ENCODE results near the gene DHDDS.

The DHDDS gene

GRCh38 chr1:26418865-26419349 lies 13.2 kb upstream of the DHDDS start:
- no peak for DNase-seq

GRCh38 chr1:26419494-26419893 lies 12.6 kb upstream of the DHDDS start:
- DNase-seq, result no peak

GRCh38 chr1:26429721-26430120 lies 2.4 kb upstream of the DHDDS start:
- no peak for DNase-seq

- no peak for DNase-seq
Measured at GRCh38 chr1:26432793-26433192, 672 bp downstream of the DHDDS start.

GRCh38 chr1:26434161-26434752 lies 2.1 kb downstream of the DHDDS start:
- DNase-seq, result no peak

- no peak for DNase-seq
Measured at GRCh38 chr1:26438041-26438440, 5.9 kb downstream of the DHDDS start.

GRCh38 chr1:26440259-26440658 lies 8.1 kb downstream of the DHDDS start:
- no peak for DNase-seq

- no peak for DNase-seq
Measured at GRCh38 chr1:26449868-26450267, 17.7 kb downstream of the DHDDS start.

- no peak for DNase-seq
Measured at GRCh38 chr1:26450908-26451307, 18.8 kb downstream of the DHDDS start.

- no peak for DNase-seq
Measured at GRCh38 chr1:26452459-26453183, 20.5 kb downstream of the DHDDS start.

- DNase-seq, result no peak
Measured at GRCh38 chr1:26459148-26459547, 27.0 kb downstream of the DHDDS start.

- DNase-seq, result no peak
Measured at GRCh38 chr1:26459573-26460031, 27.5 kb downstream of the DHDDS start.

GRCh38 chr1:26468911-26469310 lies 36.8 kb downstream of the DHDDS start:
- DNase-seq, result no peak

- DNase-seq, result no peak
Measured at GRCh38 chr1:26469558-26469957, 37.4 kb downstream of the DHDDS start.

- DNase-seq, result no peak
Measured at GRCh38 chr1:26470878-26471497, 38.9 kb downstream of the DHDDS start.

GRCh38 chr1:26471498-26472319 lies 39.6 kb downstream of the DHDDS start:
- DNase-seq, result peak; percentile 12 to 35

- peak; percentile 88 for DNase-seq
Measured at GRCh38 chr1:26472320-26472900, 40.3 kb downstream of the DHDDS start, which contains the start of gene HMGN2. Gene HMGN2, plus strand, starts transcription at chr1:26472440. Its CDS starts 173 bp downstream, at chr1:26472613.

GRCh38 chr1:26472901-26473845 lies 41.1 kb downstream of the DHDDS start:
- peak; percentile 94 to 96 for DNase-seq

GRCh38 chr1:26474818-26475217 lies 42.7 kb downstream of the DHDDS start:
- no peak for DNase-seq

- no peak for DNase-seq
Measured at GRCh38 chr1:26475989-26476388, 43.9 kb downstream of the DHDDS start.

- no peak for DNase-seq
Measured at GRCh38 chr1:26476958-26477357, 44.8 kb downstream of the DHDDS start.
